H1 (cell line): ENCODE measurements around the gene ATP11A. TPM values are rescaled to one million over a fixed set of nuclear protein-coding genes. Genes with fewer than 3 reads are reported as not detected.

Experiments
- CTCF ChIA-PET: fragments of 300-600 bp; sonication (Branson Sonifier 250); formaldehyde crosslinking; loops from one replicate; lab custom pipeline; 2021; ENCODE audit not compliant: partially characterized antibody; lab: Charles Lee
- POLR2A ChIA-PET: fragments of 300-600 bp; sonication (Branson Sonifier 250); formaldehyde crosslinking; loops from one replicate; lab custom pipeline; 2021; ENCODE audit warnings: inconsistent platforms; ENCODE audit not compliant: partially characterized antibody; lab: Charles Lee
- DNase-seq, 2 experiments: peaks; one replicate each; pipeline versions ENCODE4 v3.0.0 to v3.0.0-alpha.2; 2010 to 2022; ENCODE audit warnings: low spot score in 2 of 2, low read depth in 1 of 2, mixed read lengths in 1 of 2
- FAIRE-seq: peaks from 2 replicates; lab custom pipeline; 2011; peaks lifted over from hg19 to GRCh38; lab: Jason Lieb, UNC
- H2AFZ ChIP-seq: 2 replicates; pipeline ENCODE4 v1.8.1; 2012; ENCODE audit warnings: low read length, inconsistent platforms
- H2AK5ac ChIP-seq: 2 replicates; pipeline ENCODE4 v1.6.1; 2013; ENCODE audit warnings: low read depth, low read length
- H2BK120ac ChIP-seq: replicated peaks from 2 replicates; pipeline ENCODE3; 2013; ENCODE audit warnings: low read depth, low read length, inconsistent platforms
- H2BK12ac ChIP-seq: 2 replicates; pipeline ENCODE4 v1.6.1; 2013; ENCODE audit warnings: low read depth, low read length
- H2BK15ac ChIP-seq: 2 replicates; pipeline ENCODE4 v1.6.1; 2013; ENCODE audit warnings: low read length
- H2BK20ac ChIP-seq: 2 replicates; pipeline ENCODE4 v1.6.1; 2013; ENCODE audit warnings: low read length
- H2BK5ac ChIP-seq: 2 replicates; pipeline ENCODE4 v1.6.1; 2013; ENCODE audit warnings: low read depth, low read length
- H3K14ac ChIP-seq: 2 replicates; pipeline ENCODE4 v1.6.1; 2013; ENCODE audit warnings: inconsistent platforms; ENCODE audit not compliant: insufficient read length
- H3K18ac ChIP-seq: 2 replicates; pipeline ENCODE4 v1.6.1; 2013; ENCODE audit warnings: low read length; ENCODE audit errors: extremely low read depth
- H3K23ac ChIP-seq: 2 replicates; pipeline ENCODE4 v1.6.1; 2013; ENCODE audit warnings: inconsistent platforms; ENCODE audit not compliant: insufficient read length
- H3K23me2 ChIP-seq: 2 replicates; pipeline ENCODE4 v1.6.1; 2013; ENCODE audit warnings: low read depth, low read length
- H3K27ac ChIP-seq: 2 replicates; pipeline ENCODE4 v1.6.1; 2011; ENCODE audit warnings: low read depth, low read length, inconsistent platforms
- H3K27me3 ChIP-seq, 4 experiments: replicated peaks in 1 of 4; 1 replicate in 1 of 4; 2 replicates in 3 of 4; pipeline versions ENCODE4 v1.6.1 to v1.8.1; 2011 to 2013; ENCODE audit warnings: low read length in 3 of 4, mild to moderate bottlenecking in 3 of 4, inconsistent platforms in 2 of 4, mixed read lengths in 2 of 4, moderate library complexity in 1 of 4; ENCODE audit not compliant: control insufficient read depth in 3 of 4, insufficient read depth in 3 of 4; ENCODE audit errors: extremely low read depth in 1 of 4
- H3K36me3 ChIP-seq, 4 experiments: 2 replicates each; pipeline versions ENCODE4 v1.6.1 to v1.8.1; 2011 to 2013; ENCODE audit warnings: mild to moderate bottlenecking in 4 of 4, low read length in 3 of 4, moderate library complexity in 2 of 4, control low read depth in 1 of 4, inconsistent platforms in 1 of 4; ENCODE audit not compliant: insufficient read depth in 4 of 4, control insufficient read depth in 2 of 4
- H3K4ac ChIP-seq: replicated peaks from 2 replicates; pipeline ENCODE3; 2013; ENCODE audit warnings: low read length, low read depth, mixed read lengths, inconsistent platforms; ENCODE audit not compliant: insufficient read length
- H3K4me1 ChIP-seq, 4 experiments: replicated peaks in 1 of 4; 1 replicate in 1 of 4; 2 replicates in 3 of 4; pipeline versions ENCODE4 v1.6.1 to v1.8.1; 2011 to 2013; ENCODE audit warnings: low read length in 3 of 4, inconsistent platforms in 2 of 4, mixed read lengths in 1 of 4; ENCODE audit not compliant: insufficient read depth in 4 of 4, control insufficient read depth in 3 of 4
- H3K4me2 ChIP-seq, 2 experiments: 2 replicates each; pipeline versions ENCODE4 v1.6.1 to v1.8.1; 2011 to 2013; ENCODE audit warnings: low read depth in 2 of 2, low read length in 2 of 2, control low read depth in 1 of 2, inconsistent platforms in 1 of 2, mild to moderate bottlenecking in 1 of 2; ENCODE audit not compliant: insufficient read depth in 1 of 2
- H3K4me3 ChIP-seq, 4 experiments: fragments of 200-600, 300-600 bp in 1 of 4; sonication (generic), shearing (Covaris generic), sonication (Bioruptor Twin) in 1 of 4; 2 replicates each; pipeline versions ENCODE4 v1.5.1 to v1.8.1; 2011 to 2016; ENCODE audit warnings: low read length in 4 of 4, low read depth in 3 of 4, control low read depth in 2 of 4, inconsistent platforms in 2 of 4, mild to moderate bottlenecking in 2 of 4, mixed read lengths in 1 of 4, moderate library complexity in 1 of 4; ENCODE audit not compliant: insufficient read depth in 2 of 4; ENCODE audit errors: extremely low read depth in 1 of 4
- H3K56ac ChIP-seq: replicated peaks from 2 replicates; pipeline ENCODE3; 2013; ENCODE audit warnings: low read depth, mild to moderate bottlenecking, mixed read lengths, low read length, inconsistent platforms; ENCODE audit not compliant: insufficient read length
- H3K79me1 ChIP-seq: 2 replicates; pipeline ENCODE4 v1.6.1; 2013; ENCODE audit warnings: low read depth, low read length, control low read depth
- H3K79me2 ChIP-seq, 2 experiments: 2 replicates each; pipeline versions ENCODE4 v1.6.1 to v1.8.1; 2012 to 2013; ENCODE audit warnings: low read length in 2 of 2, mild to moderate bottlenecking in 2 of 2, inconsistent platforms in 1 of 2; ENCODE audit not compliant: insufficient read depth in 2 of 2, control insufficient read depth in 1 of 2
- H3K9ac ChIP-seq, 4 experiments: replicated peaks in 1 of 4; 1 replicate in 1 of 4; 2 replicates in 3 of 4; pipeline versions ENCODE4 v1.6.1 to v1.8.1; 2011 to 2013; ENCODE audit warnings: low read depth in 3 of 4, low read length in 3 of 4, control low read depth in 2 of 4, mild to moderate bottlenecking in 2 of 4, moderate library complexity in 2 of 4, inconsistent platforms in 1 of 4; ENCODE audit errors: extremely low read depth in 1 of 4
- H3K9me3 ChIP-seq, 2 experiments: 2 replicates each; pipeline versions ENCODE4 v1.6.1 to v1.8.1; 2012 to 2013; ENCODE audit warnings: mild to moderate bottlenecking in 2 of 2, moderate library complexity in 2 of 2, control low read depth in 1 of 2, inconsistent platforms in 1 of 2, low read depth in 1 of 2, low read length in 1 of 2, mixed read lengths in 1 of 2; ENCODE audit not compliant: insufficient read depth in 2 of 2
- H4K20me1 ChIP-seq, 2 experiments: replicated peaks in 1 of 2; 2 replicates each; pipeline versions ENCODE3 to v1.8.1; 2011 to 2013; ENCODE audit warnings: inconsistent platforms in 2 of 2, low read length in 2 of 2, mild to moderate bottlenecking in 1 of 2; ENCODE audit not compliant: insufficient read depth in 2 of 2, control insufficient read depth in 1 of 2
- H4K5ac ChIP-seq: 2 replicates; pipeline ENCODE4 v1.6.1; 2013; ENCODE audit warnings: low read length, low read depth, mixed read lengths, inconsistent platforms; ENCODE audit not compliant: insufficient read length
- H4K8ac ChIP-seq: 2 replicates; pipeline ENCODE4 v1.8.0; 2013; ENCODE audit warnings: mild to moderate bottlenecking, moderate library complexity, low read length, inconsistent platforms; ENCODE audit not compliant: insufficient read depth; ENCODE audit errors: extremely low read depth
- H4K91ac ChIP-seq: replicated peaks from 2 replicates; pipeline ENCODE3; 2013; ENCODE audit warnings: low read length, mixed read lengths, inconsistent platforms; ENCODE audit not compliant: insufficient read length
- HDAC2 ChIP-seq, 2 experiments: fragments of 300-600 bp in 1 of 2; sonication (generic) in 1 of 2; IDR thresholded peaks; 2 replicates each; pipeline ENCODE4 v1.6.1; 2011 to 2012; ENCODE audit warnings: low read depth in 2 of 2, low read length in 2 of 2, mild to moderate bottlenecking in 2 of 2, moderate library complexity in 2 of 2, borderline replicate concordance in 1 of 2, inconsistent platforms in 1 of 2
- RNF2 ChIP-seq: fragments of 200-900, 300-1000 bp; sonication (generic); IDR thresholded peaks from 2 replicates; pipeline ENCODE4 v1.7.1; 2016; ENCODE audit warnings: borderline replicate concordance, low read depth, mild to moderate bottlenecking, antibody characterized with exemption, low read length; ENCODE audit not compliant: poor library complexity, severe bottlenecking; ENCODE audit errors: missing control alignments
- YY1 ChIP-seq: IDR thresholded peaks from 2 replicates; pipeline ENCODE4 v1.6.1; 2011; ENCODE audit warnings: low read depth, mild to moderate bottlenecking, low read length
- WGBS, 2 experiments: shearing (Covaris generic) in 1 of 2; methylation state at CpG; one replicate each; pipeline versions ENCODE4 v1.1.6 to v1.1.7; 2013 to 2015; ENCODE audit warnings: low lambda C conversion rate in 2 of 2, mixed read lengths in 2 of 2, inconsistent platforms in 1 of 2, low coverage in 1 of 2, missing lambda C conversion rate in 1 of 2; ENCODE audit not compliant: insufficient replicate concordance in 2 of 2, insufficient coverage in 1 of 2, insufficient read length in 1 of 2; ENCODE audit errors: extremely low coverage in 1 of 2, missing lambda C conversion rate in 1 of 2; 5-methylcytosine and 5-hydroxymethylcytosine counted together
- polyA plus RNA-seq, 7 experiments: library from polyadenylated mRNA; depleted of rRNA in 3 of 7; stranded (reverse) in 5 of 7; unstranded in 2 of 7; fragments of >200 nt in 5 of 7; fragments of 200-250 nt in 2 of 7; gene quantifications; 1 replicate in 5 of 7; 2 replicates in 1 of 7; 4 replicates in 1 of 7; pipeline versions ENCODE4 v1.2.1 to v1.2.3, GENCODE V29; 2011 to 2013; ENCODE audit warnings: missing spikeins in 2 of 7, mixed read lengths in 2 of 7
- total RNA-seq: library from RNA; stranded (reverse); fragmentation: NEBNext Ultra II Directional; extraction: Animal tissue kit (Norgen Biotek cat#: 25700); gene quantifications from 2 replicates; pipeline ENCODE4 v1.2.1, GENCODE V29; 2021

The ATP11A gene
- total and polyA plus RNA-seq, 2 of the 8 experiments (the other 6 are each of a cell fraction or from before 2014, with no cell fraction given), result 28.8 to 72.9 TPM

DNA sequence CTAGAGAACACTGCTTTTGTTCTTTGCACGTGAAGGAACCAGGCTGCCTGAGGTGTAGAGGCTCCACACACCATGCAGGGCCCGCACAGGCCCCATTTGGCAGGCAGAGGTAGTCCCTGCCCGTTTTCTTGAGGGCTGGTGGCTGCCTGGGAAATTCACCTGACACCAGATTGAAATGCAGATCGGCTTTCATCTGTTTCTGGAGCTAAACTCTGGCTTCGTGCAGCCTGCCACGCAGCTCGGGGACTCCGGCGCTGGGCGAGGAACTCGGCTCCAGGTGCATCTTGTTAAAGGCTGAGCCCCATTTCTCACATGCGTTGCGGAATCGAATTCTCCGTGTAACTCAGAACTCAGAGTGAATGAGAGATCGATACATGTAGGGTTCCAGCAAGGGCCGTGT is 37.7 kb downstream of the ATP11A start:
- CTCF ChIA-PET, result interaction anchor here (1.4 kb wide), 1 partner anchor 17 kb away, joined by 4 read pairs; no protein-coding TSS in a partner anchor
- FAIRE-seq, result no peak
- H3K79me2 ChIP-seq, result peaks cover 0 to 85% of the 10 kb centered on the region in 2 experiments; a peak in 2 of 4 replicates

More for the DNA sequence above, 37.7 kb downstream of the ATP11A start:
- 0 out of 2 replicates have a peak overlapping the region, but pooled peaks have one; percentile 50 for H2BK12ac ChIP-seq
- no peaks in the 10 kb centered on the region for H3K27me3 ChIP-seq
- H3K27ac ChIP-seq, result no peak overlapping the region; the same call in 1 of the 2 replicates
- no peaks in the 10 kb centered on the region for H4K20me1 ChIP-seq
- H3K4me1 ChIP-seq, result peaks cover 3 to 41% (median 19%) of the 10 kb centered on the region in 4 experiments
- no peak overlapping the region for H3K4me2 ChIP-seq
- TF ChIP-seq HDAC2 (IDR thresholded peaks at IDR 0.05; ENCODE audit: borderline replicate concordance in 1 of 2, low read depth in 2 of 2, low read length in 2 of 2) (no peak), RNF2 (no peak), YY1 (no peak)
- H3K4ac ChIP-seq, result no peak overlapping the region
- H2BK120ac ChIP-seq, result no peak overlapping the region
- H2BK5ac ChIP-seq, result no peak overlapping the region; the same call in 1 of the 2 replicates
- no peak overlapping the region for H3K23ac ChIP-seq
- H4K8ac ChIP-seq, result no peak overlapping the region
- no peak overlapping the region for H2AK5ac ChIP-seq
- no peak for DNase-seq
- H3K9ac ChIP-seq, result no peak overlapping the region
- H3K4me3 ChIP-seq, result no peak overlapping the region
- H3K18ac ChIP-seq, result peak overlapping the region; percentile 68; the same call in 1 of the 2 replicates
- H3K79me1 ChIP-seq, result peaks cover 24% of the 10 kb centered on the region
- no peak overlapping the region for H3K14ac ChIP-seq
- no peak overlapping the region for H2BK20ac ChIP-seq
- no peak overlapping the region for H2BK15ac ChIP-seq
- no peak overlapping the region for H2AFZ ChIP-seq
- POLR2A ChIA-PET, result interaction anchor here (1.1 to 3.9 kb wide), 2 partner anchors 10 to 15 kb away, joined by 3 to 19 read pairs; no protein-coding TSS in a partner anchor
- 87% methylated on average over 17 of the region's 17 CpGs; no CpG with 5 or more reads in 1 of the 2 experiments for WGBS, 2 experiments
- no peak overlapping the region for H4K91ac ChIP-seq
- H3K36me3 ChIP-seq, result no peaks in the 10 kb centered on the region
- no peak overlapping the region for H3K56ac ChIP-seq
- no peak overlapping the region for H4K5ac ChIP-seq
- H3K9me3 ChIP-seq, result no peaks in the 10 kb centered on the region
- no peaks in the 10 kb centered on the region; the same call in 1 of the 2 replicates for H3K23me2 ChIP-seq
